HCT116 (cell line): ENCODE data around the gene AP2A1.

Experiments
- CEBPB ChIP-seq: IDR thresholded peaks from 2 replicates; pipeline ENCODE4 v1.6.1; 2012; ENCODE audit warnings: low read depth
- EZH2 ChIP-seq: fragments of 200-600 bp; sonication (generic); IDR thresholded peaks from 2 replicates; pipeline ENCODE4 v1.6.1; 2017; ENCODE audit warnings: antibody characterized with exemption, mixed run types
- FOSL1 ChIP-seq: IDR thresholded peaks from 2 replicates; pipeline ENCODE4 v1.6.1; 2012; ENCODE audit warnings: low read depth
- POLR2AphosphoS5 ChIP-seq: IDR thresholded peaks from 2 replicates; pipeline ENCODE4 v1.6.1; 2011; ENCODE audit warnings: mild to moderate bottlenecking, low read depth, low read length, moderate library complexity
- RAD21 ChIP-seq: IDR thresholded peaks from 2 replicates; pipeline ENCODE4 v1.6.1; 2012; ENCODE audit warnings: low read depth, mild to moderate bottlenecking
- ZFX ChIP-seq: fragments of 450-650 bp; IDR thresholded peaks from 2 replicates; pipeline ENCODE4 v1.6.1; 2017
- TF ChIP-seq, protein P1 (sequence below), 3 experiments: fragments of 200-600 bp in 1 of 3; sonication (generic) in 1 of 3; IDR thresholded peaks in 2 of 3; conservative IDR thresholded peaks in 1 of 3; 2 replicates each; pipeline ENCODE4 v1.5.1; 2012 to 2017; ENCODE audit warnings: low read depth in 2 of 3, low read length in 2 of 3, antibody characterized with exemption in 1 of 3, borderline replicate concordance in 1 of 3, control low read depth in 1 of 3, mild to moderate bottlenecking in 1 of 3, mixed read lengths in 1 of 3, mixed run types in 1 of 3, moderate library complexity in 1 of 3; ENCODE audit not compliant: insufficient read depth in 1 of 3
- TF ChIP-seq, protein P2 (sequence below): IDR thresholded peaks from 2 replicates; pipeline ENCODE4 v1.6.1; 2012
- TF ChIP-seq, protein P3 (sequence below): IDR thresholded peaks from 2 replicates; pipeline ENCODE4 v1.6.1; 2012

DNA sequence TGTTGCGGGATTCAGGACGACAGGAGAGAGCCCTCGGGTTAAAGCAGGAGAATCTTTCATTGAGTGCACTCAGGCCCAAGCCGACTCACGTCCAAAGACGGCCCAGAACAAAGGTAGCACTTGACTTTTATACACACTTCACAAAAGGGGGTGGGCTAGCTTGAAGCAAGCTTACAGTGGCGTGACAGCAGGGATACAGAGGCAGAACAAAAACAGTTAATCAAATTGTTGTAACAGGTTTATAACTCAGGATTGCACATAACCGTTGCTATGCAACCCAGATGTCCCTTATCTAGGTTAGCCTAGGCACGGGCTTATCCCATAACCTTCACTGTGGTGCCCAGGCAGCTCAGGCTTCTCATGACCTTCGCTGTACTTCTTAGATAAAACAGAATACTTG lies 53.3 kb downstream of the AP2A1 start:
- TF ChIP-seq, protein P1, sequence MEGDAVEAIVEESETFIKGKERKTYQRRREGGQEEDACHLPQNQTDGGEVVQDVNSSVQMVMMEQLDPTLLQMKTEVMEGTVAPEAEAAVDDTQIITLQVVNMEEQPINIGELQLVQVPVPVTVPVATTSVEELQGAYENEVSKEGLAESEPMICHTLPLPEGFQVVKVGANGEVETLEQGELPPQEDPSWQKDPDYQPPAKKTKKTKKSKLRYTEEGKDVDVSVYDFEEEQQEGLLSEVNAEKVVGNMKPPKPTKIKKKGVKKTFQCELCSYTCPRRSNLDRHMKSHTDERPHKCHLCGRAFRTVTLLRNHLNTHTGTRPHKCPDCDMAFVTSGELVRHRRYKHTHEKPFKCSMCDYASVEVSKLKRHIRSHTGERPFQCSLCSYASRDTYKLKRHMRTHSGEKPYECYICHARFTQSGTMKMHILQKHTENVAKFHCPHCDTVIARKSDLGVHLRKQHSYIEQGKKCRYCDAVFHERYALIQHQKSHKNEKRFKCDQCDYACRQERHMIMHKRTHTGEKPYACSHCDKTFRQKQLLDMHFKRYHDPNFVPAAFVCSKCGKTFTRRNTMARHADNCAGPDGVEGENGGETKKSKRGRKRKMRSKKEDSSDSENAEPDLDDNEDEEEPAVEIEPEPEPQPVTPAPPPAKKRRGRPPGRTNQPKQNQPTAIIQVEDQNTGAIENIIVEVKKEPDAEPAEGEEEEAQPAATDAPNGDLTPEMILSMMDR (IDR thresholded peaks at IDR 0.05 in 2 of 3, conservative IDR thresholded peaks at IDR 0.05 in 1 of 3; ENCODE audit: borderline replicate concordance in 1 of 3, insufficient read depth in 1 of 3, low read depth in 2 of 3, low read length in 2 of 3) = no peak
- TF ChIP-seq ZFX (no peak), FOSL1 (no peak), RAD21 (no peak), POLR2AphosphoS5 (no peak), CEBPB (no peak), EZH2 (no peak)
- TF ChIP-seq, protein P2, sequence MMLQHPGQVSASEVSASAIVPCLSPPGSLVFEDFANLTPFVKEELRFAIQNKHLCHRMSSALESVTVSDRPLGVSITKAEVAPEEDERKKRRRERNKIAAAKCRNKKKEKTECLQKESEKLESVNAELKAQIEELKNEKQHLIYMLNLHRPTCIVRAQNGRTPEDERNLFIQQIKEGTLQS = no peak
- TF ChIP-seq, protein P3, sequence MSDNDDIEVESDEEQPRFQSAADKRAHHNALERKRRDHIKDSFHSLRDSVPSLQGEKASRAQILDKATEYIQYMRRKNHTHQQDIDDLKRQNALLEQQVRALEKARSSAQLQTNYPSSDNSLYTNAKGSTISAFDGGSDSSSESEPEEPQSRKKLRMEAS = no peak
